ENCODE results near the gene HOXB6. TPM values are rescaled to one million over a fixed set of nuclear protein-coding genes. Genes with fewer than 3 reads are reported as not detected.
A peak's percentile ranks its signal among the peaks of the same experiment; 100 is the strongest.

Gene HOXB6
- total RNA-seq, 4 donors from 2014 or later = 0.88 to 18.2 (median 7.3) TPM; not detected in 1

DNA sequence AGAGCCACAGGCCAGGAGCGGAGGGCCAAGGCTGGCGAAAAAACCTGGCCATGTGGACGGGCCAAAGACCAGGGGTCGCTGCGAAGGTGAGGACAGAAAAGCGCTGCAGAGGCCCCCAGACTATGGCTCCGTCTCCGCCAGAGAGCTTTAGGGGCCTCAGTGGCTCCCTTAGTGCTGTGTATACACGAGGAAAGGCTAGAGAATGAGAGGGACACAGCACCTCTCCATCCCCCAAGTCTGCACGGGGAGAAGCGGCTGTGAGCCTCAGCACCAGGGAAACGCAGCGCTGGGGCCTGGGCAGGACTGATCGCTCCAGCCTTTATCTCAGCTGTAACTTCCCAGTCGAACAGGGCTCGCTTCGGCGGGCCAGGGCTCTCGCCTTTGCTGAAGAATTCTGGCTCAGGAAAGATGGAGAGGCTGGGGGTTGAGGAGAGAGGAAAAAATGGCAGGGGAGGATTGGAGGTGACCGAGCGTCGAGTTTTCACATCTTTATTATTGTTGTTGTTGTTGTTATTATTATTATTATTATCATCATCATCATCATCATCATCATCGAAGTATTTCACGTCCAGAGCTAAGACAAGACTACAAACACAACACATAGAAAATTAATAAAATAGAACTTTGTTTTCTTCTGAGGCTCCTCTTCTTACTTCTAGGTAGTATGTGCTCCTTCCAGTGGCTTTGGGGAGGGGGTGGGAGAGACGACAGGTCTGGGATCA lies 9.3 kb downstream of the HOXB6 start:
- H3K36me3 ChIP-seq = no peaks in the 10 kb centered on the region
- no peak overlapping the region for H3K4me3 ChIP-seq
- H3K27me3 ChIP-seq = peaks cover 9 to 67% of the 10 kb centered on the region in 2 donors
- DNase-seq = no peak
- no peaks in the 10 kb centered on the region for H3K9me3 ChIP-seq
- peaks cover 0 to 7% of the 10 kb centered on the region in 2 donors for H3K4me1 ChIP-seq
- intact Hi-C loops (cut with DNase I; ENCODE audit: low total_unique reads) = loop anchor here (10.0 kb wide), 1 partner anchor 251 kb away; no protein-coding TSS in a partner anchor
- TF ChIP-seq, protein P1, sequence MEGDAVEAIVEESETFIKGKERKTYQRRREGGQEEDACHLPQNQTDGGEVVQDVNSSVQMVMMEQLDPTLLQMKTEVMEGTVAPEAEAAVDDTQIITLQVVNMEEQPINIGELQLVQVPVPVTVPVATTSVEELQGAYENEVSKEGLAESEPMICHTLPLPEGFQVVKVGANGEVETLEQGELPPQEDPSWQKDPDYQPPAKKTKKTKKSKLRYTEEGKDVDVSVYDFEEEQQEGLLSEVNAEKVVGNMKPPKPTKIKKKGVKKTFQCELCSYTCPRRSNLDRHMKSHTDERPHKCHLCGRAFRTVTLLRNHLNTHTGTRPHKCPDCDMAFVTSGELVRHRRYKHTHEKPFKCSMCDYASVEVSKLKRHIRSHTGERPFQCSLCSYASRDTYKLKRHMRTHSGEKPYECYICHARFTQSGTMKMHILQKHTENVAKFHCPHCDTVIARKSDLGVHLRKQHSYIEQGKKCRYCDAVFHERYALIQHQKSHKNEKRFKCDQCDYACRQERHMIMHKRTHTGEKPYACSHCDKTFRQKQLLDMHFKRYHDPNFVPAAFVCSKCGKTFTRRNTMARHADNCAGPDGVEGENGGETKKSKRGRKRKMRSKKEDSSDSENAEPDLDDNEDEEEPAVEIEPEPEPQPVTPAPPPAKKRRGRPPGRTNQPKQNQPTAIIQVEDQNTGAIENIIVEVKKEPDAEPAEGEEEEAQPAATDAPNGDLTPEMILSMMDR (IDR thresholded peaks at IDR 0.05) = no peak
- TF ChIP-seq POLR2A (IDR thresholded peaks at IDR 0.05) = no peak
- no peak overlapping the region for H3K27ac ChIP-seq

DNA sequence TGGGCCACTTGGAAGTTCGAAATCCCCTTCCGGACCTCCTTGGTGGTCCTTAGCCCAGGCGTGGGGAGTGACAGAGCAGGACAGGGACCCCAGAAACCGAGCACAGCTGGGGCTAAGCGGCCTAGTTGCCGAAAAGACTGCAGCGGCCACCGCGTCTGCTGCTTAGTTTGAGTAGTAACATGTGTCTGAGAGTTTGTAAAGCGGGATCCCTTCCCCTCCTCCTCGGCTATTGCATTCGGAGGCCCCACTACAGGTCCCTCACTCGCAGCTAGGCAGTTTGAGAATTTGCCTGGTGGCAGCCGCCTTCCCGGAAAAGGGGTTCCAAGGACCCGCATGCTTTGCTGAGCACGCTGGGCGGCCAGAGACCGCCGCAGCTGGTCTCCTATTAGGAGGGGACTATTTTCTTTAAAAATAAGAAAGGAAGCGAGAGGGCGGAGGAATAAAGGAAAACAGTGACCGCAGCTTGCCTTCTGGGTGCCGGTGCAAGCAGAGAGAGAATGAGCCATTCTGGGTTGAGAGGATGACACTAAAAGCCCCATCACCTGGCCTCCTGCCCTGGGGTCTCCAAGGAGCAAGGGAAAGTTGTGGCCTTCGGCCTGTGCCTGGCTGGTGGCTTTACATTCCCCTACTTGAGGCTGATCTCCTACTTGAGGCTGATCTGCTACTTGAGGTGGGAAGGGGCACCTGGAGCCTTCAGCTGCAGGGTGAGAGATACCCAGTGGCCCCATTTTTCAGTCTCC lies 10.1 kb downstream of the HOXB6 start:
- Histone ChIP-seq H3K27me3 (peaks cover 9 to 62% of the 10 kb centered on the region in 2 donors), H3K9me3 (no peaks in the 10 kb centered on the region), H3K4me3 (no peak overlapping the region), H3K4me1 (peaks cover 0 to 7% of the 10 kb centered on the region in 2 donors), H3K27ac (no peak overlapping the region), H3K36me3 (no peaks in the 10 kb centered on the region)
- intact Hi-C loops (cut with DNase I; ENCODE audit: low total_unique reads) = loop anchor here (10.0 kb wide), 1 partner anchor 250 kb away; no protein-coding TSS in a partner anchor
- no peak for DNase-seq
- TF ChIP-seq POLR2A (IDR thresholded peaks at IDR 0.05) = no peak
- TF ChIP-seq, protein P1 (IDR thresholded peaks at IDR 0.05) = no peak

DNA sequence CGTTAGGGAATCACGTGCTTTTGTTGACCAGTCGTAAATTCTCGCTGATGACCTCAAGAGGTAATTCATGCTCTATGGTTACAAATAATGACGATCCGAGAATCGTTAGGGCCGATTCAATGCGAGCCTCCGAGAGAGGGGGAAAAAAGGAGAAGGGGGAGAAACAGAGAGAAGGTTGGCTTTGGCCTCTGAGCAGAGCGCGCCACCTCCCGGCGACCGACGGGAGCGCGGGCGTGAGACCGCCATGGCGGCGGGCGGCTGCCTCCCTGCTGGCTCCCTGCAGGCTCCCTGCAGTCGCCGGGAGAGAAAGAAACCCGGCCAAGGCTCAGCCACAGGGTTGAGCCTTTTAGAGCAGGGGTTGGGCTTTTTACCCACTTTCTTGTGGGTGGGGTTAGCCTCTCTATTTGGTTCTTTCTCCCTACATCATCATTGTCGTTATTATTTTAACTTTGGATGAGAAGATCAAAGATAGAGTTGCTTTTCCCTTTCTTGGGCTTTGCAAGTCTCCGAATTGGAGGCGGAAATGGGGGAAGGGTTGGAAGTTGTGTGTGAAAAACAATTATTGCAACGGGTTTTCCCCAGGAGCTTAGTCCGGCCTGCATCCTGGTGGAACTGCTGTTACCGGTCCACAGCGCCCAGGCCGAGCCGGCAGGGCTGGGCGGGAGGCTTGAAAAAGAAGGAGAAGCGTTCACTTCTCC lies 10.8 kb downstream of the HOXB6 start:
- Histone ChIP-seq H3K27me3 (peaks cover 9 to 60% of the 10 kb centered on the region in 2 donors), H3K4me3 (peak overlapping the region in 1 of 2 donors; percentile 20), H3K9me3 (no peaks in the 10 kb centered on the region), H3K36me3 (no peaks in the 10 kb centered on the region), H3K27ac (peak overlapping the region in 1 of 2 donors; percentile 26), H3K4me1 (peaks cover 0 to 7% of the 10 kb centered on the region in 2 donors)
- intact Hi-C loops (cut with DNase I; ENCODE audit: low total_unique reads) = loop anchor here (10.0 kb wide), 1 partner anchor 249 kb away; no protein-coding TSS in a partner anchor
- DNase-seq = peak; percentile 61 to 88
- TF ChIP-seq, protein P1 (IDR thresholded peaks at IDR 0.05) = peak; percentile 83 to 94 (median 92)
- no peak for TF ChIP-seq POLR2A (IDR thresholded peaks at IDR 0.05)

DNA sequence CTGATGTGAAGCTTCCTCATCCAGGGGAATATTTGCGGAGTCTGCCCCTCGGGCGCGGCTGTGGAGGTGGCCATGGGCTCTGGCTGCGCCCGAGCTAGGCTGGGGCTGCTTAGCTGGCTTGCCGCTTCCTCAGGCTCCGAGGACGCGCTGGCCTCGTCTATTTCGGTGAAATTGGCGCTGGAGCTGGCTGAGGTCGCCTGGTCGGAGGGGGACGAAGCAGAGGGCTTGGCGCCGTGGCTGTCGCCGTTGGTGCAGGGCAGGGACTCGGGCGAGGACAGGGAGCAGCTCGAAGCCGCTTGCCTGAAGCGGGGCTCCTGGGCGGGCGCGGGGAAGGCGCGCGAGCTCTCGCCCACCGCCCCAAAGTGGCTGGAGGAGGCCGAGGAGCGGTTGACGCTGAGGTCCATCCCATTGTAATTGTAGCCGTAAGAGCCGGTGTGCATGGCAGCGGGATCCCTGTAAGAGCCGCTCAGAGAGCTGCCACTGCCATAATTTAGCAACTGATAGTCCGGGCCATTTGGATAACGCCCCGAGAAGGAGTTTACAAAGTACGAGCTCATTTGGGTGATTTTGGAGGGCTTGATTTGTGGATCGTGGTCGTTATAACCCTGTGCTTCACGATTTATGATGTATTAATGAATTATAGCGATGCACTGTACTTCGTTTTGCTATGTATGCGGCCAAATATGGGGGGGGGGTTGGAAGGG lies 11.5 kb downstream of the HOXB6 start, which contains the start of gene HOXB5:
HOXB5 (minus strand) TSS at position 654 of the 704 bp plus-strand sequence; CDS start at position 557, 97 bp downstream.
- Histone ChIP-seq H3K4me1 (peaks cover 0 to 7% of the 10 kb centered on the region in 2 donors), H3K9me3 (no peaks in the 10 kb centered on the region), H3K36me3 (no peaks in the 10 kb centered on the region), H3K4me3 (peak within 1 kb of the TSS in 1 of 2 donors; percentile 20), H3K27me3 (peaks cover 9 to 60% of the 10 kb centered on the region in 2 donors), H3K27ac (peak within 1 kb of the TSS in 1 of 2 donors; percentile 26)
- intact Hi-C loops (cut with DNase I; ENCODE audit: low total_unique reads) = loop anchor here (10.0 kb wide), 1 partner anchor 248 kb away; no protein-coding TSS in a partner anchor
- no peak for DNase-seq
- TF ChIP-seq, protein P1 (IDR thresholded peaks at IDR 0.05) = no peak
- no peak for TF ChIP-seq POLR2A (IDR thresholded peaks at IDR 0.05)

All from uterus (tissue), 4 donors.